Measurements from ENCODE around the gene OR6C76.

GRCh38 chr12:55428331-55429243, 2.5 kb downstream of the OR6C76 start:
- TF ChIP-seq POLR2A (IDR thresholded peaks at IDR 0.05; ENCODE audit: low read length), result no peak
- TF ChIP-seq GATA1 (IDR thresholded peaks at IDR 0.05; ENCODE audit: low read depth, low read length), result no peak

Measured in erythroblast (primary cell).